A673 (cell line): Measurements from ENCODE around the gene TTPAL. TPM values are rescaled to one million over a fixed set of nuclear protein-coding genes. Genes with fewer than 3 reads are reported as not detected.

Experiments used
- BruUV-seq: library from RNA; stranded (reverse); fragments of 400-500 nt; replicated peaks from 2 replicates; lab custom pipeline; 2021; lab: Mats Ljungman, UMichigan
- CTCF ChIA-PET: fragments of 300-600 bp; sonication (Branson Sonifier 250); formaldehyde crosslinking; loops from one replicate; lab custom pipeline; 2022; ENCODE audit warnings: antibody characterized with exemption; lab: Charles Lee
- POLR2A ChIA-PET: fragments of 300-600 bp; sonication (Branson Sonifier 250); formaldehyde crosslinking; loops from one replicate; lab custom pipeline; 2022; ENCODE audit warnings: antibody characterized with exemption; ENCODE audit not compliant: low non-redundant PET; lab: Charles Lee
- DNase-seq: peaks from one replicate; pipeline ENCODE4 v3.0.0-alpha.2; 2015; ENCODE audit warnings: low spot score
- H3K27ac ChIP-seq: fragments of 200-600 bp; sonication (generic); 2 replicates; pipeline ENCODE4 v1.5.1; 2016; ENCODE audit warnings: mixed run types, low read depth, mild to moderate bottlenecking, mixed read lengths, antibody characterized with exemption, low read length; ENCODE audit not compliant: poor library complexity, severe bottlenecking
- H3K27me3 ChIP-seq: fragments of 200-600 bp; sonication (generic); replicated peaks from 2 replicates; pipeline ENCODE4 v1.6.1; 2017; ENCODE audit warnings: mixed run types, low read depth, mild to moderate bottlenecking, mixed read lengths, antibody characterized with exemption, low read length; ENCODE audit not compliant: insufficient read depth, poor library complexity
- H3K36me3 ChIP-seq: fragments of 200-600 bp; sonication (generic); 2 replicates; pipeline ENCODE4 v1.6.1; 2016; ENCODE audit warnings: mixed run types, mild to moderate bottlenecking, mixed read lengths, antibody characterized with exemption, low read length; ENCODE audit not compliant: insufficient read depth, poor library complexity, severe bottlenecking
- H3K4me1 ChIP-seq: fragments of 200-600 bp; sonication (generic); 2 replicates; pipeline ENCODE4 v1.6.1; 2017; ENCODE audit warnings: mixed run types, mild to moderate bottlenecking, mixed read lengths, antibody characterized with exemption, low read length; ENCODE audit not compliant: insufficient read depth, poor library complexity, severe bottlenecking
- H3K4me3 ChIP-seq: fragments of 200-600 bp; sonication (generic); 2 replicates; pipeline ENCODE4 v1.5.1; 2016; ENCODE audit warnings: low read depth, mixed run types, mild to moderate bottlenecking, mixed read lengths, low read length; ENCODE audit not compliant: poor library complexity, severe bottlenecking
- H3K9me3 ChIP-seq: fragments of 200-600 bp; sonication (generic); 2 replicates; pipeline ENCODE4 v1.6.1; 2016; ENCODE audit warnings: mixed run types, low read depth, mild to moderate bottlenecking, mixed read lengths, antibody characterized with exemption, low read length; ENCODE audit not compliant: poor library complexity, severe bottlenecking
- EZH2 ChIP-seq: fragments of 200-600 bp; sonication (generic); IDR thresholded peaks from 2 replicates; pipeline ENCODE4 v1.6.1; 2017; ENCODE audit warnings: borderline replicate concordance, low read depth, mild to moderate bottlenecking, mixed read lengths, antibody characterized with exemption, low read length; ENCODE audit not compliant: poor library complexity, severe bottlenecking
- intact Hi-C: fragments of 100-400 bp; cut with micrococcal nuclease; formaldehyde crosslinking; loops from one replicate; pipeline ENCODE4 v1.10.0; 2022; ENCODE audit not compliant: unreplicated experiment
- total RNA-seq: library from RNA; stranded (reverse); gene quantifications from 2 replicates; pipeline ENCODE4 v1.2.3, GENCODE V29; 2021
- TF ChIP-seq, protein P1 (sequence below): fragments of 300-800, 200-600 bp; sonication (generic); conservative IDR thresholded peaks from 2 replicates; pipeline ENCODE4 v1.5.1; 2017; ENCODE audit warnings: low read depth, mild to moderate bottlenecking, antibody characterized with exemption, low read length, moderate library complexity, mixed read lengths

TTPAL gene
- total RNA-seq, 1 experiment from 2014 or later = 14.6 TPM

DNA sequence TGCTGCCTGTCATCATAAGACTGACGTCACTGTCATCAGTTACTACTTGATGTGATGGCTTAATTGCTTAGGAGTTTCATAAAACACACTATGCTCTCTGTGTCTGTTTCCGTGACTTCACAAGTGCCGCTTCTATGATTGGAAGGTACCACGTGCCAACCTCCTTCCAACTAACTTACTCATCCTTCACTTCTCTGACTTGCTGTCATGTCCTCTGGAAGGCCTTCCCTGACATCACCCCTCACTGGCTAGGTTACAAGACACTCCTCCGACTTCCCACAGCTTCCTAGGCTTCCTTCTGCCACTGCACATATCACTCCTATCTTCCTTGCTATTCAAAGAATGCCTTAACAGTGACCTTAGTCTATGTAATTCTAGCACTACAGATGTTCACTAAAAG lies 25.8 kb downstream of the TTPAL start:
- no peak overlapping the region for H3K27ac ChIP-seq
- no peaks in the 10 kb centered on the region for H3K27me3 ChIP-seq
- intact Hi-C loops = no loop called here
- no peaks in the 10 kb centered on the region for H3K9me3 ChIP-seq
- no TSS peak for BruUV-seq
- POLR2A ChIA-PET = no interaction called here
- H3K36me3 ChIP-seq = peaks cover 55% of the 10 kb centered on the region
- CTCF ChIA-PET = no interaction called here
- no peak overlapping the region for H3K4me3 ChIP-seq
- DNase-seq = no peak
- no peaks in the 10 kb centered on the region for H3K4me1 ChIP-seq
- TF ChIP-seq, protein P1, sequence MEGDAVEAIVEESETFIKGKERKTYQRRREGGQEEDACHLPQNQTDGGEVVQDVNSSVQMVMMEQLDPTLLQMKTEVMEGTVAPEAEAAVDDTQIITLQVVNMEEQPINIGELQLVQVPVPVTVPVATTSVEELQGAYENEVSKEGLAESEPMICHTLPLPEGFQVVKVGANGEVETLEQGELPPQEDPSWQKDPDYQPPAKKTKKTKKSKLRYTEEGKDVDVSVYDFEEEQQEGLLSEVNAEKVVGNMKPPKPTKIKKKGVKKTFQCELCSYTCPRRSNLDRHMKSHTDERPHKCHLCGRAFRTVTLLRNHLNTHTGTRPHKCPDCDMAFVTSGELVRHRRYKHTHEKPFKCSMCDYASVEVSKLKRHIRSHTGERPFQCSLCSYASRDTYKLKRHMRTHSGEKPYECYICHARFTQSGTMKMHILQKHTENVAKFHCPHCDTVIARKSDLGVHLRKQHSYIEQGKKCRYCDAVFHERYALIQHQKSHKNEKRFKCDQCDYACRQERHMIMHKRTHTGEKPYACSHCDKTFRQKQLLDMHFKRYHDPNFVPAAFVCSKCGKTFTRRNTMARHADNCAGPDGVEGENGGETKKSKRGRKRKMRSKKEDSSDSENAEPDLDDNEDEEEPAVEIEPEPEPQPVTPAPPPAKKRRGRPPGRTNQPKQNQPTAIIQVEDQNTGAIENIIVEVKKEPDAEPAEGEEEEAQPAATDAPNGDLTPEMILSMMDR = no peak
- no peak for TF ChIP-seq EZH2

DNA sequence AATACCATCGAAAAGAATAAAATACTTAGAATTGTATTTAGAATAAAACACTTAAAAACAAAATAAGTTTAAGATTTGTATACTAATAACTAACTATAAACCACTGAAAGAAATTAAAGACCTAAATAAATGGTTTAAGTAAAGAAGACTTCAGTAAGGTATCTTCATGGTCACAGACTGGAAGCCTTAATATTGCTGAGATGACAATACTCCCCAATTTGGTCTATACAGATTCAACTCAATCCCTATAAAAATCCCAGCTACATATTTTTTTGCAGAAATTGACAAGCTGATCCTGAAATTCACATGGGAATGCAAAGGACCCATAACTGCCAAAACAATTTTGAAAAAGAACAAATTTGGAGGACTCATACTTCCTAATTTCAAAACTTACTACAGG lies 27.3 kb downstream of the TTPAL start:
- intact Hi-C loops = no loop called here
- H3K27ac ChIP-seq = no peak overlapping the region
- H3K4me3 ChIP-seq = no peak overlapping the region
- H3K4me1 ChIP-seq = no peaks in the 10 kb centered on the region
- POLR2A ChIA-PET = no interaction called here
- CTCF ChIA-PET = interaction anchor here (0.5 kb wide), 1 partner anchor 68 kb away, joined by 3 read pairs; no protein-coding TSS in a partner anchor
- no TSS peak for BruUV-seq
- H3K27me3 ChIP-seq = no peaks in the 10 kb centered on the region
- no peaks in the 10 kb centered on the region for H3K9me3 ChIP-seq
- peaks cover 57% of the 10 kb centered on the region for H3K36me3 ChIP-seq
- TF ChIP-seq, protein P1 = no peak
- no peak for TF ChIP-seq EZH2
- DNase-seq = no peak

DNA sequence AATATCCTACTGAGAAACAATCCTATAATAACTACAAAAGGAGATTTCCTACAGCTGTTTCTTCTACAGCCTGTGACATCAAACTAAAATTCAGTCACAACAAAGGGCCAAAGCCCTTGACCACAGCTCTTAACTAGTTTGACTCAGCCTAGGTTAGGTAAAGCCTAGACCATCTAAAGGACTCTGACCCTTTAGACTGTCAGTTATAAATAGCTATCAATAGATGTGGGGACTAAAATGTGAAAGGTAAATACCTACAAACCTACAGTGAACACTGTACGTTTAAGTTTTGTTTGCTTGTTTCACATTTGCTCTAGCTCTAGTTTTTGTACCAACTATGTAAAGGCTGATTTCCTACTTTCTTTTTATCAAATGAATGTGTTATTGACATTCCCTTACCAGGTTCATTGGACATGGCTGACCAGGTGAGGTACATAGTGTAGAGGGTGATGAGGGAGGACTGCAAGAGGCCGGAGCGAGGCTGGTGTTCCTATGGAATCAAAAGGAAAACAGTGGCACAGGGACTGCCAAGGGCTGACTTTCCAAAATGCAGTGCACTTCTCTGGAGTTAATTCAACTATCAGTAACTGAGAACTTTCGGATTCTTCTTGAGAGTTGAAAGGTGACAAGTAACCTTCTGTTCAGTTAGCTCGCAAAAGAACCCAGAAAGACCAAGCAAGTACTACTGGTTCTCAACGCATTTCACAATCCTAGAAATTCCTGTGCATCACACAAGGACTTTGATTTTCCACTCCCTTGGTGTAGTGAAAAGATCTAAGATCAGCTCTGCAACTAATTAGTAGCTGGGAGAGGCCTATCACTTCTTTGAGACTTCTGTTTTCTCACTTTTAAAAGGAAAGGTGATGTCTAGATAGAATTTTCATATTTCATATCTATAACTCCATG lies 29.0 kb downstream of the TTPAL start:
- H3K27ac ChIP-seq = no peak overlapping the region
- ChIA-PET CTCF (no interaction called here), POLR2A (no interaction called here)

More for the DNA sequence above, 29.0 kb downstream of the TTPAL start:
- no peaks in the 10 kb centered on the region for H3K4me1 ChIP-seq
- no peak for DNase-seq
- no peak overlapping the region for H3K4me3 ChIP-seq
- TF ChIP-seq EZH2 = no peak
- TF ChIP-seq, protein P1 = no peak
- H3K27me3 ChIP-seq = no peaks in the 10 kb centered on the region
- intact Hi-C loops = no loop called here
- no peaks in the 10 kb centered on the region for H3K9me3 ChIP-seq
- BruUV-seq = no TSS peak
- peaks cover 65% of the 10 kb centered on the region for H3K36me3 ChIP-seq
